Sigmoid colon (tissue), 7 donors: ENCODE results near the gene ERFL. TPM values are rescaled to one million over a fixed set of nuclear protein-coding genes. Genes with fewer than 3 reads are reported as not detected.
A peak's percentile ranks its signal among the peaks of the same experiment; 100 is the strongest.

Source experiments
- DNase-seq: peaks from one replicate; pipeline ENCODE4 v3.0.0-alpha.2; 2019
- H3K27ac ChIP-seq, 4 donors: fragments of 200-600 bp; sonication (generic); one replicate each; pipeline ENCODE4 v1.5.1; 2016 to 2019; ENCODE audit warnings: mild to moderate bottlenecking in 1 of 4
- H3K27me3 ChIP-seq, 3 donors: fragments of 200-600 bp; sonication (generic); one replicate each; pipeline ENCODE4 v1.5.1; 2019; ENCODE audit warnings: mild to moderate bottlenecking in 1 of 3
- H3K36me3 ChIP-seq, 4 donors: fragments of 200-600 bp; sonication (generic); one replicate each; pipeline ENCODE4 v1.5.1; 2016 to 2019
- H3K4me1 ChIP-seq, 4 donors: fragments of 200-600 bp; sonication (generic); one replicate each; pipeline ENCODE4 v1.5.1; 2017 to 2019
- H3K4me3 ChIP-seq, 4 donors: fragments of 200-600 bp; sonication (generic); one replicate each; pipeline ENCODE4 v1.5.1; 2017 to 2019; ENCODE audit warnings: mild to moderate bottlenecking in 2 of 4, moderate library complexity in 1 of 4
- H3K9me3 ChIP-seq, 4 donors: fragments of 200-600 bp in 3 of 4; sonication (generic) in 3 of 4; one replicate each; pipeline versions ENCODE4 v1.5.1 to v1.6.1; 2013 to 2019
- EP300 ChIP-seq, 4 donors: sonication (generic); formaldehyde crosslinking; IDR thresholded peaks; one replicate each; pipeline ENCODE4 v1.6.1; 2017; ENCODE audit warnings: antibody characterized with exemption in 4 of 4
- POLR2A ChIP-seq, 2 donors: fragments of 450-650 bp; IDR thresholded peaks; one replicate each; pipeline ENCODE4 v1.6.1; 2016; ENCODE audit warnings: antibody characterized with exemption in 2 of 2, mild to moderate bottlenecking in 2 of 2, moderate library complexity in 2 of 2
- POLR2AphosphoS5 ChIP-seq, 4 donors: sonication (generic); formaldehyde crosslinking; IDR thresholded peaks; one replicate each; pipeline ENCODE4 v1.6.1; 2017; ENCODE audit warnings: antibody characterized with exemption in 4 of 4
- WGBS, 2 donors: extraction: QIAGEN DNeasy Blood & Tissue Kit; methylation state at CpG; one replicate each; pipeline ENCODE4 v1.1.7; 2013; 5-methylcytosine and 5-hydroxymethylcytosine counted together
- intact Hi-C: fragments of 100-400 bp; cut with DNase I; formaldehyde crosslinking; loops from one replicate; pipeline ENCODE4 v1.15.1; 2023
- polyA plus RNA-seq, 3 donors: library from polyadenylated mRNA; stranded (reverse); fragments of 200-250 nt; gene quantifications; one replicate each; pipeline ENCODE4 v1.2.3, GENCODE V29; 2013
- total RNA-seq, 4 donors: library from RNA; depleted of rRNA; stranded (reverse); fragments of >200 nt; gene quantifications; one replicate each; pipeline ENCODE4 v1.1.0, GENCODE V29; 2016
- TF ChIP-seq, protein P1 (sequence below), 4 experiments: fragments of 450-650 bp in 3 of 4; fragments of 200-600 bp in 1 of 4; IDR thresholded peaks; one replicate each; pipeline ENCODE4 v1.5.1; 2016 to 2019; ENCODE audit warnings: antibody characterized with exemption in 4 of 4, mild to moderate bottlenecking in 3 of 4, moderate library complexity in 2 of 4
- donor health status: healthy with polysubstance abuse.
- donor health status: Bipolar disorder and iron deficiency.
- donor health status: healthy.

ERFL gene
- total RNA-seq (not detected), polyA plus RNA-seq (1 to 10 TPM in 1 of 3 donors, not detected in 2; 1.3 TPM)

DNA sequence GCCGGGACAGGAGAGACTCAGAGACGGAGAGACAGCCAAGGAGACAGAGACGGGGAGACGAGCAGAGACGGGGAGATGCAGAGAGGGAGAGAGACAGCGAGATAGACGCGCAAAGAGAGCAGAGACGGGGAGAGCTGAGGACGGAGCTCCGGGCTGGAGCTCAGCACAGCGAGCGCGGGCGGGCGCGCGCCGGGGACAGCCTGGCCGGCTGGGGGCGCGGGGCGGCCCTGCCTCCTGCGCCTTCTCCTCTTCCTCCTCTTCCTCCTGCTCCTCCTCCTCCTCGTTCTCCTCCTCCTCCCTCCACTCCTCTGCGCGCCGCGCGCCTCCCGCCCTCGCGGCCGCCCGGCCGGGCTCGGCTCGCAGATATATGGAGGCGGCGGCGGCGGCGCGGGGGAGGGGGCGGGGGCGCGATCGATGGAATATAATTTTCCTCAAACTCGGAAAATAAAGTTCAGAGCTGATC lies at the start of gene ERFL:
Gene ERFL (minus strand): TSS at position 229 of the 463 bp plus-strand sequence. CDS start 15,530 bp downstream, outside the sequence.
- Histone ChIP-seq H3K27me3 (peaks cover 75 to 98% (median 98%) of the 10 kb centered on the region in 3 donors), H3K4me1 (peaks cover 0 to 23% (median 22%) of the 10 kb centered on the region in 4 donors), H3K27ac (no peak within 1 kb of the TSS), H3K9me3 (no peaks in the 10 kb centered on the region), H3K36me3 (no peaks in the 10 kb centered on the region), H3K4me3 (peak within 1 kb of the TSS in 3 of 4 donors; percentile 20 to 41 (median 41))
- 1% methylated on average over 49 of the region's 49 CpGs for WGBS, 2 donors
- intact Hi-C loops: no loop called here
- no peak for TF ChIP-seq POLR2A (IDR thresholded peaks at IDR 0.05)
- no peak for TF ChIP-seq POLR2AphosphoS5 (IDR thresholded peaks at IDR 0.05)
- TF ChIP-seq EP300 (IDR thresholded peaks at IDR 0.05): no peak
- TF ChIP-seq, protein P1, sequence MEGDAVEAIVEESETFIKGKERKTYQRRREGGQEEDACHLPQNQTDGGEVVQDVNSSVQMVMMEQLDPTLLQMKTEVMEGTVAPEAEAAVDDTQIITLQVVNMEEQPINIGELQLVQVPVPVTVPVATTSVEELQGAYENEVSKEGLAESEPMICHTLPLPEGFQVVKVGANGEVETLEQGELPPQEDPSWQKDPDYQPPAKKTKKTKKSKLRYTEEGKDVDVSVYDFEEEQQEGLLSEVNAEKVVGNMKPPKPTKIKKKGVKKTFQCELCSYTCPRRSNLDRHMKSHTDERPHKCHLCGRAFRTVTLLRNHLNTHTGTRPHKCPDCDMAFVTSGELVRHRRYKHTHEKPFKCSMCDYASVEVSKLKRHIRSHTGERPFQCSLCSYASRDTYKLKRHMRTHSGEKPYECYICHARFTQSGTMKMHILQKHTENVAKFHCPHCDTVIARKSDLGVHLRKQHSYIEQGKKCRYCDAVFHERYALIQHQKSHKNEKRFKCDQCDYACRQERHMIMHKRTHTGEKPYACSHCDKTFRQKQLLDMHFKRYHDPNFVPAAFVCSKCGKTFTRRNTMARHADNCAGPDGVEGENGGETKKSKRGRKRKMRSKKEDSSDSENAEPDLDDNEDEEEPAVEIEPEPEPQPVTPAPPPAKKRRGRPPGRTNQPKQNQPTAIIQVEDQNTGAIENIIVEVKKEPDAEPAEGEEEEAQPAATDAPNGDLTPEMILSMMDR (IDR thresholded peaks at IDR 0.05): no peak
- DNase-seq: no peak

DNA sequence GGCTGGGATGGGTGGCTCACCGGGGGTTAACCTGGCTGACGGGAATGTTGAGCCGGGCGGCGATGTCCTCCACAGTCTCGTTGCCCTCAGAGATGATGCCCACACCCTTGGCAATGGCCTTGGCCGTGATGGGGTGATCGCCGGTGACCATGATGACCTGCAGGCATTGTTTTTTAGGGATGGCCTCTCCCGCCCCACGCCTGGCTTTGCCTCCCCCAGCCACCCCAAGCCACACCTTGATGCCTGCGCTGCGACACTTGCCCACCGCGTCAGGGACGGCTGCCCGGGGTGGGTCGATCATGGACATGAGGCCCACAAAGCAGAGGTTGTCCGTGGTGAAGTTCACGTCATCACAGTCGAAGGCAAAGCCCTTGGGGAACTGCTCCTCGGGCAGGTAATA lies 49.7 kb upstream of the ERFL start:
- Histone ChIP-seq H3K4me1 (no peaks in the 10 kb centered on the region), H3K36me3 (no peaks in the 10 kb centered on the region), H3K27me3 (peaks cover 0 to 3% (median 0%) of the 10 kb centered on the region in 3 donors), H3K4me3 (no peak overlapping the region), H3K9me3 (no peaks in the 10 kb centered on the region), H3K27ac (no peak overlapping the region)
- TF ChIP-seq EP300 (IDR thresholded peaks at IDR 0.05) (no peak), POLR2A (IDR thresholded peaks at IDR 0.05) (no peak), POLR2AphosphoS5 (IDR thresholded peaks at IDR 0.05) (no peak)
- TF ChIP-seq, protein P1 (IDR thresholded peaks at IDR 0.05): no peak
- DNase-seq: no peak
- 72 to 86% methylated on average over 22 of the region's 22 CpGs for WGBS, 2 donors
- intact Hi-C loops: no loop called here

DNA sequence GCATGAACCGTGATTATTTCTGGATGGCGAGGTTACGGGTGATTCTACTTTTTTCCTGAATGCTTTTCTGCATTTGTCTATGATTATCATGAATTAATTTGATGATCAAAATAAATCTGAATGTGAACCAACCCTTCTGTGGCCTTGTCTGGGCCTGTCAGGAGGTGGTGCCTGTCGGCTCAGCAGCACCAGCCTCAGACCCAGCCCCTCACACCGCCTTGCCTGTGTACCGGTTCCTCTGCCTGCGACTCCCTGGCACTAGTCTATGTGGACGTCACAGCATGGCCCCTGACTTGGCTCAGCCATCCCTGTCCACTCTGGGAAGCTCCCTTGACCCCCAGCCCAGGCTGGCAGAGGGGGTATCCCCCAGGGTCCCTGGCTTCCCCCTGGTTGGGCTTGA lies 46.4 kb upstream of the ERFL start:
- H3K27me3 ChIP-seq: peaks cover 0 to 8% (median 0%) of the 10 kb centered on the region in 3 donors
- 76 to 82% methylated on average over 8 of the region's 8 CpGs for whole genome bisulfite sequencing, 2 donors
- TF ChIP-seq, protein P1 (IDR thresholded peaks at IDR 0.05): no peak
- no peak overlapping the region for H3K27ac ChIP-seq
- intact Hi-C loops: no loop called here
- DNase-seq: no peak
- no peaks in the 10 kb centered on the region for H3K36me3 ChIP-seq
- H3K4me1 ChIP-seq: no peaks in the 10 kb centered on the region
- H3K9me3 ChIP-seq: no peaks in the 10 kb centered on the region
- H3K4me3 ChIP-seq: no peak overlapping the region

DNA sequence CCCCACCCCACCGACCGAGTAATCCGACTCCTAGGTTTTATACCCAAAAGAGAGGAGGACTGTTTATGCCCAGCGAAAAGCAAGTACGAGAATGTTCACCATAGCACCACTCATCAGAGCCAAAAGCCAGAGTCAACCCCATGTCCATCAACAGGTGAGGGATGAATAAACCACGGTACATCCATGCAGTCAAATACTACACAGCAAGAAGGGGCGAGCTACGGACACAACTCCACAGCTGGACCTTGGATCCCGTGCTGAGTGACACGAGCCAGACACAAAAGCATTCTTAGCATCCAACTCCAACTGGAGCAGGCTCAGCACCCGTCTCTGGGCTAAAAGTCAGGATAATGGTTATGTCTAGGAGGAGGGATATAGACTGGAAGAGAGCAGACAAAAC lies 43.1 kb upstream of the ERFL start:
- no peak overlapping the region for H3K27ac ChIP-seq
- 87 to 89% methylated on average over 11 of the region's 11 CpGs for WGBS, 2 donors
- H3K4me1 ChIP-seq: no peaks in the 10 kb centered on the region
- DNase-seq: no peak
- no peak for TF ChIP-seq EP300 (IDR thresholded peaks at IDR 0.05)
- TF ChIP-seq, protein P1 (IDR thresholded peaks at IDR 0.05): no peak
- no peak for TF ChIP-seq POLR2A (IDR thresholded peaks at IDR 0.05)
- TF ChIP-seq POLR2AphosphoS5 (IDR thresholded peaks at IDR 0.05): no peak
- intact Hi-C loops: no loop called here
- H3K36me3 ChIP-seq: no peaks in the 10 kb centered on the region
- peaks cover 0 to 21% (median 0%) of the 10 kb centered on the region in 3 donors for H3K27me3 ChIP-seq
- no peak overlapping the region for H3K4me3 ChIP-seq
- no peaks in the 10 kb centered on the region for H3K9me3 ChIP-seq
